ENCODE results near the gene ABCG2. TPM values are rescaled to one million over a fixed set of nuclear protein-coding genes. Genes with fewer than 3 reads are reported as not detected.

Gene ABCG2
- total RNA-seq, 1 donor from 2014 or later = 0.40 TPM

GRCh38 chr4:88189881-88190585 lies 31.6 kb upstream of the ABCG2 start:
- peaks cover 4% of the 10 kb centered on the region for H3K9me3 Mint-ChIP-seq (ENCODE audit: low read depth)
- no peaks in the 10 kb centered on the region for H3K27me3 Mint-ChIP-seq (ENCODE audit: low read depth)

GRCh38 chr4:88189418-88189738 lies 30.9 kb upstream of the ABCG2 start:
- TF ChIP-seq CTCF (IDR thresholded peaks at IDR 0.05) = no peak
- Mint-ChIP-seq H3K27ac (ENCODE audit: unreplicated experiment) (no peak overlapping the region), H3K4me3 (ENCODE audit: unreplicated experiment) (no peak overlapping the region), H3K9me3 (ENCODE audit: low read depth) (peaks cover 8% of the 10 kb centered on the region), H3K27me3 (ENCODE audit: low read depth) (no peaks in the 10 kb centered on the region), H3K4me1 (ENCODE audit: low read depth) (peaks cover 12% of the 10 kb centered on the region), H3K36me3 (ENCODE audit: low read depth) (no peaks in the 10 kb centered on the region)
- DNase-seq (ENCODE audit: low spot score) = no peak

More at GRCh38 chr4:88189881-88190585, 31.6 kb upstream of the ABCG2 start:
- TF ChIP-seq CTCF (IDR thresholded peaks at IDR 0.05) = no peak
- peaks cover 12% of the 10 kb centered on the region for H3K4me1 Mint-ChIP-seq (ENCODE audit: low read depth)
- no peaks in the 10 kb centered on the region for H3K36me3 Mint-ChIP-seq (ENCODE audit: low read depth)
- DNase-seq (ENCODE audit: low spot score) = no peak
- no peak overlapping the region for H3K27ac Mint-ChIP-seq (ENCODE audit: unreplicated experiment)
- H3K4me3 Mint-ChIP-seq (ENCODE audit: unreplicated experiment) = no peak overlapping the region

GRCh38 chr4:88188738-88189417 lies 30.4 kb upstream of the ABCG2 start:
- H3K4me3 Mint-ChIP-seq (ENCODE audit: unreplicated experiment) = no peak overlapping the region
- no peaks in the 10 kb centered on the region for H3K36me3 Mint-ChIP-seq (ENCODE audit: low read depth)
- no peaks in the 10 kb centered on the region for H3K27me3 Mint-ChIP-seq (ENCODE audit: low read depth)
- no peak overlapping the region for H3K27ac Mint-ChIP-seq (ENCODE audit: unreplicated experiment)
- no peak for DNase-seq (ENCODE audit: low spot score)
- no peak for TF ChIP-seq CTCF (IDR thresholded peaks at IDR 0.05)
- H3K9me3 Mint-ChIP-seq (ENCODE audit: low read depth) = peaks cover 13% of the 10 kb centered on the region
- H3K4me1 Mint-ChIP-seq (ENCODE audit: low read depth) = peaks cover 12% of the 10 kb centered on the region

- peaks cover 14% of the 10 kb centered on the region for H3K9me3 Mint-ChIP-seq (ENCODE audit: low read depth)
- H3K27me3 Mint-ChIP-seq (ENCODE audit: low read depth) = no peaks in the 10 kb centered on the region
- peaks cover 12% of the 10 kb centered on the region for H3K4me1 Mint-ChIP-seq (ENCODE audit: low read depth)
- H3K27ac Mint-ChIP-seq (ENCODE audit: unreplicated experiment) = no peak overlapping the region
- no peak for TF ChIP-seq CTCF (IDR thresholded peaks at IDR 0.05)
- no peak overlapping the region for H3K4me3 Mint-ChIP-seq (ENCODE audit: unreplicated experiment)
- H3K36me3 Mint-ChIP-seq (ENCODE audit: low read depth) = no peaks in the 10 kb centered on the region
- DNase-seq (ENCODE audit: low spot score) = no peak
Measured at GRCh38 chr4:88187766-88188165, 29.3 kb upstream of the ABCG2 start.

- H3K36me3 Mint-ChIP-seq (ENCODE audit: low read depth) = peaks cover 2% of the 10 kb centered on the region
- no peak for DNase-seq (ENCODE audit: low spot score)
- H3K4me1 Mint-ChIP-seq (ENCODE audit: low read depth) = peaks cover 12% of the 10 kb centered on the region
- TF ChIP-seq CTCF (IDR thresholded peaks at IDR 0.05) = no peak
- H3K4me3 Mint-ChIP-seq (ENCODE audit: unreplicated experiment) = no peak overlapping the region
- H3K27ac Mint-ChIP-seq (ENCODE audit: unreplicated experiment) = no peak overlapping the region
- H3K9me3 Mint-ChIP-seq (ENCODE audit: low read depth) = peaks cover 23% of the 10 kb centered on the region
- no peaks in the 10 kb centered on the region for H3K27me3 Mint-ChIP-seq (ENCODE audit: low read depth)
Measured at GRCh38 chr4:88185906-88186305, 27.5 kb upstream of the ABCG2 start.
